ENCODE data around the gene XRCC4.
"Not testable (repeated sequence)": the region's sequence is repeated elsewhere in the genome, so short reads cannot be mapped to it uniquely, and the experiment has no call there.

GRCh38 chr5:83257684-83258083 lies 180.3 kb downstream of the XRCC4 start:
- not testable (repeated sequence) for TF ChIP-seq CTCF, POLR2AphosphoS5, POLR2A, EP300 (IDR thresholded peaks at IDR 0.05)

All from suprapubic skin (tissue), 4 donors.